ENCODE data around the gene FBXO7.

The FBXO7 gene

DNA sequence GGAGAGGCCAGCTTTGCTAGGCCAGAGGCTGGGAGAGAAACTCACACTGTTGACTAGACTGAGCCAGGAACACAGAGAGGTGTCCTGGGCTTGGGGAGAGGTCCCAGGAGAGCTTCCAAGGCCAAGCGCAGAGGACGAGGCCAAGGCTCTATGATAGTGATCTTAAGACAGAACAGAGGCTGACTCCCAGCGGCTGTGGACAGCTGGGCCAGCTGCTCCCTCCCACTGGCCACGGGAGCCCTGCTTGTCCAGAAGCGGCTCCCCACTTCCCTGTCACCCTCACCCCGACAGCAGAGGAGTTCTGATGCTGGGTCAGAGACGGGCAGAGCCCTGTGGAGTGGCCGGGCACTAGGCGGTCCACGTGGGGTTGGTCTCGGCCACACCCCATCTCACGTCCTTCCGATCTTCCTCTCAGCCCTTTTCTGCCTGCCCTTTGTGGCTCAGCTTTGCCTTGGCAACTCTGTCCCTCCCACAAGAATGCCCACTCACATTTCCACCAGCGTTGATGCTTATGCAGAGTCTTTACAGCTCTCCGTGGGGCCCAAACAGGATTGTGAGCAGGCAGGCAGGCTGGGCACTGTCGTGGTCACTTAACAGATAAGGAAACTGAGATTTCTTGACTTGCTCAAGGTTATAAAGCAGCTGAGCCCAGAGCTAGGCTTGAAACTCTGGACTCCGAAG is 68.2 kb downstream of the FBXO7 start:
- TF ChIP-seq CTCF (IDR thresholded peaks at IDR 0.05; ENCODE audit: low read length): no peak
- no peak for TF ChIP-seq EZH2 (optimal IDR thresholded peaks at IDR 0.05; ENCODE audit: low read depth, low read length)
- TF ChIP-seq EZH2phosphoT487 (IDR thresholded peaks at IDR 0.05; ENCODE audit: low read length): no peak

GRCh38 chr22:32544953-32545558 is 70.4 kb downstream of the FBXO7 start:
- Histone ChIP-seq H3K4me2 (ENCODE audit: low read depth, low read length) (no peak overlapping the region), H2AFZ (ENCODE audit: low read length) (no peak overlapping the region), H3K79me2 (ENCODE audit: low read length) (no peaks in the 10 kb centered on the region), H3K36me3 (replicated peaks; ENCODE audit: insufficient read depth, low read length) (no peaks in the 10 kb centered on the region), H3K4me3 (ENCODE audit: low read length) (no peak overlapping the region), H3K27me3 (replicated peaks; ENCODE audit: insufficient read depth, low read length) (no peaks in the 10 kb centered on the region), H3K4me1 (ENCODE audit: low read length) (peaks cover 12% of the 10 kb centered on the region), H3F3A (ENCODE audit: insufficient read depth, low read length) (peaks cover 1% of the 10 kb centered on the region; the same call in 1 of the 2 replicates), H3K9ac (ENCODE audit: low read length) (no peak overlapping the region), H3K9me2 (replicated peaks; ENCODE audit: insufficient read depth, low read length) (no peaks in the 10 kb centered on the region), H4K20me1 (ENCODE audit: insufficient read depth, low read length) (no peaks in the 10 kb centered on the region), H3K9me3 (replicated peaks; ENCODE audit: insufficient read depth, low read length) (no peaks in the 10 kb centered on the region), H3K27ac (ENCODE audit: low read length) (no peak overlapping the region)
- DNase-seq: no peak
- TF ChIP-seq CTCF (IDR thresholded peaks at IDR 0.05; ENCODE audit: low read length): no peak
- no peak for TF ChIP-seq EZH2 (optimal IDR thresholded peaks at IDR 0.05; ENCODE audit: low read depth, low read length)
- TF ChIP-seq EZH2phosphoT487 (IDR thresholded peaks at IDR 0.05; ENCODE audit: low read length): no peak

More for the DNA sequence above, 68.2 kb downstream of the FBXO7 start:
- no peaks in the 10 kb centered on the region for H3K9me2 ChIP-seq (replicated peaks; ENCODE audit: insufficient read depth, low read length)
- H3K4me2 ChIP-seq (ENCODE audit: low read depth, low read length): no peak overlapping the region
- peaks cover 9% of the 10 kb centered on the region; the same call in 1 of the 2 replicates for H3F3A ChIP-seq (ENCODE audit: insufficient read depth, low read length)
- no peak overlapping the region for H2AFZ ChIP-seq (ENCODE audit: low read length)
- no peaks in the 10 kb centered on the region for H3K27me3 ChIP-seq (replicated peaks; ENCODE audit: insufficient read depth, low read length)
- no peak overlapping the region for H3K27ac ChIP-seq (ENCODE audit: low read length)
- no peak overlapping the region for H3K4me3 ChIP-seq (ENCODE audit: low read length)
- no peaks in the 10 kb centered on the region for H3K79me2 ChIP-seq (ENCODE audit: low read length)
- no peaks in the 10 kb centered on the region for H3K9me3 ChIP-seq (replicated peaks; ENCODE audit: insufficient read depth, low read length)
- H3K9ac ChIP-seq (ENCODE audit: low read length): no peak overlapping the region
- peaks cover 27% of the 10 kb centered on the region for H3K4me1 ChIP-seq (ENCODE audit: low read length)
- no peak for DNase-seq
- no peaks in the 10 kb centered on the region for H3K36me3 ChIP-seq (replicated peaks; ENCODE audit: insufficient read depth, low read length)
- no peaks in the 10 kb centered on the region for H4K20me1 ChIP-seq (ENCODE audit: insufficient read depth, low read length)

DNA sequence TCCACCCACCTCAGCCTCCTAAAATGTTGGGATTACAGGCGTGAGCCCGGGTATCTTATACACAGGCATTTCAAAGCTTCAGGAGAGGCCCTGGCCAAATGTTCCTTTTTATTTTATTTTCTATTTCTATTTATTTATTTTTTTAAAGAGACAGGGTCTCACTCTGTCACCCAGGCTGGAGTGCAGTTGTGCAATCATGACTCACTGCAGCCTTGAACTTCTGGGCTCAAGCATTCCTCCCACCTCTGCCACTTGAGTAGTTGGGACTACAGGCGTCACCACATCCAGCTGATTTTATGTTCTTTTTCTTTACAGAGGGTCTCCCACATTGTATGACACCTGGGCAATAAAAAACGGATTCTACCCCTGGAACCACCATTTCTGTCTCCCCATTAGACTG is 71.2 kb downstream of the FBXO7 start:
- no peaks in the 10 kb centered on the region for H3K9me3 ChIP-seq (replicated peaks; ENCODE audit: insufficient read depth, low read length)
- H3K4me2 ChIP-seq (ENCODE audit: low read depth, low read length): no peak overlapping the region
- H3K4me1 ChIP-seq (ENCODE audit: low read length): peaks cover 4% of the 10 kb centered on the region
- no peak overlapping the region for H3K9ac ChIP-seq (ENCODE audit: low read length)
- H3K79me2 ChIP-seq (ENCODE audit: low read length): no peaks in the 10 kb centered on the region
- no peaks in the 10 kb centered on the region for H3K9me2 ChIP-seq (replicated peaks; ENCODE audit: insufficient read depth, low read length)
- no peak overlapping the region for H3K4me3 ChIP-seq (ENCODE audit: low read length)
- H3F3A ChIP-seq (ENCODE audit: insufficient read depth, low read length): no peaks in the 10 kb centered on the region
- H4K20me1 ChIP-seq (ENCODE audit: insufficient read depth, low read length): no peaks in the 10 kb centered on the region
- H3K27me3 ChIP-seq (replicated peaks; ENCODE audit: insufficient read depth, low read length): no peaks in the 10 kb centered on the region
- no peak for DNase-seq
- no peak for TF ChIP-seq CTCF (IDR thresholded peaks at IDR 0.05; ENCODE audit: low read length)
- no peak for TF ChIP-seq EZH2phosphoT487 (IDR thresholded peaks at IDR 0.05; ENCODE audit: low read length)
- no peak for TF ChIP-seq EZH2 (optimal IDR thresholded peaks at IDR 0.05; ENCODE audit: low read depth, low read length)
- H3K36me3 ChIP-seq (replicated peaks; ENCODE audit: insufficient read depth, low read length): no peaks in the 10 kb centered on the region
- H3K27ac ChIP-seq (ENCODE audit: low read length): no peak overlapping the region
- no peak overlapping the region for H2AFZ ChIP-seq (ENCODE audit: low read length)

Data from MM.1S (cell line).